Esophagus (tissue), 2 donors: ENCODE data around the gene EGFR. TPM values are rescaled to one million over a fixed set of nuclear protein-coding genes. Genes with fewer than 3 reads are reported as not detected.
A peak's percentile ranks its signal among the peaks of the same experiment; 100 is the strongest.

Experiments
- H3K27ac ChIP-seq, 2 donors: one replicate each; pipeline ENCODE4 v1.5.1; 2013; ENCODE audit warnings: low read depth in 2 of 2, mild to moderate bottlenecking in 2 of 2, inconsistent platforms in 1 of 2, low read length in 1 of 2, moderate library complexity in 1 of 2
- H3K27me3 ChIP-seq, 2 donors: one replicate each; pipeline ENCODE4 v1.6.1; 2013; ENCODE audit warnings: low read length in 2 of 2, control low read depth in 1 of 2, mild to moderate bottlenecking in 1 of 2; ENCODE audit not compliant: insufficient read depth in 2 of 2, control insufficient read depth in 1 of 2
- H3K36me3 ChIP-seq, 2 donors: one replicate each; pipeline ENCODE4 v1.6.1; 2013; ENCODE audit warnings: low read length in 1 of 2; ENCODE audit not compliant: control insufficient read depth in 2 of 2, insufficient read depth in 2 of 2
- H3K4me1 ChIP-seq, 2 donors: one replicate each; pipeline ENCODE4 v1.6.1; 2013; ENCODE audit warnings: low read length in 1 of 2; ENCODE audit not compliant: control insufficient read depth in 2 of 2, insufficient read depth in 2 of 2
- H3K4me3 ChIP-seq, 2 donors: one replicate each; pipeline ENCODE4 v1.5.1; 2013; ENCODE audit warnings: low read length in 2 of 2, mild to moderate bottlenecking in 2 of 2, low read depth in 1 of 2, moderate library complexity in 1 of 2
- H3K9me3 ChIP-seq, 2 donors: one replicate each; pipeline ENCODE4 v1.6.1; 2013; ENCODE audit warnings: mild to moderate bottlenecking in 2 of 2, low read depth in 1 of 2, low read length in 1 of 2, moderate library complexity in 1 of 2; ENCODE audit not compliant: control insufficient read depth in 2 of 2, insufficient read depth in 1 of 2
- WGBS, 2 donors: extraction: QIAGEN DNeasy Blood & Tissue Kit; methylation state at CpG; one replicate each; pipeline ENCODE4 v1.1.7; 2013; 5-methylcytosine and 5-hydroxymethylcytosine counted together
- polyA plus RNA-seq, 2 donors: library from polyadenylated mRNA; stranded (reverse); fragments of 200-250 nt; gene quantifications; one replicate each; pipeline ENCODE4 v1.2.3, GENCODE V29; 2013
- donor health status: healthy with polysubstance abuse.
- donor health status: Bipolar disorder and iron deficiency.

Gene EGFR
- polyA plus RNA-seq, 2 donors = 12.8 to 16.1 TPM

- H3K9me3 ChIP-seq = no peaks in the 10 kb centered on the region
- peaks cover 0 to 45% of the 10 kb centered on the region in 2 donors for H3K36me3 ChIP-seq
- H3K4me3 ChIP-seq = no peak overlapping the region
- H3K27ac ChIP-seq = no peak overlapping the region
- 82 to 87% methylated on average over 15 of the region's 15 CpGs for WGBS, 2 donors
- H3K27me3 ChIP-seq = no peaks in the 10 kb centered on the region
- H3K4me1 ChIP-seq = peaks cover 3 to 14% of the 10 kb centered on the region in 2 donors
These were observed 165.1 kb downstream of the EGFR start for GRCh38 chr7:55183897-55184296.

- Histone ChIP-seq H3K4me3 (no peak overlapping the region), H3K27me3 (no peaks in the 10 kb centered on the region), H3K4me1 (peaks cover 3 to 14% of the 10 kb centered on the region in 2 donors), H3K36me3 (peaks cover 0 to 49% of the 10 kb centered on the region in 2 donors), H3K9me3 (no peaks in the 10 kb centered on the region), H3K27ac (no peak overlapping the region)
- WGBS, 2 donors = 51 to 66% methylated on average over 8 of the region's 8 CpGs
These were observed 166.5 kb downstream of the EGFR start for GRCh38 chr7:55185321-55185802.

GRCh38 chr7:55185941-55186609 is 167.3 kb downstream of the EGFR start:
- H3K27ac ChIP-seq = peak overlapping the region; percentile 25 to 65
- peaks cover 3 to 14% of the 10 kb centered on the region in 2 donors for H3K4me1 ChIP-seq
- H3K36me3 ChIP-seq = peaks cover 0 to 47% of the 10 kb centered on the region in 2 donors
- H3K4me3 ChIP-seq = no peak overlapping the region
- no peaks in the 10 kb centered on the region for H3K9me3 ChIP-seq
- no peaks in the 10 kb centered on the region for H3K27me3 ChIP-seq
- 49 to 65% methylated on average over 15 of the region's 15 CpGs for WGBS, 2 donors

GRCh38 chr7:55187701-55188491 is 169.1 kb downstream of the EGFR start:
- H3K36me3 ChIP-seq = peaks cover 5 to 42% of the 10 kb centered on the region in 2 donors
- H3K9me3 ChIP-seq = no peaks in the 10 kb centered on the region
- H3K27me3 ChIP-seq = no peaks in the 10 kb centered on the region
- H3K27ac ChIP-seq = peak overlapping the region in 1 of 2 donors; percentile 54
- peaks cover 3 to 14% of the 10 kb centered on the region in 2 donors for H3K4me1 ChIP-seq
- WGBS, 2 donors = 46 to 54% methylated on average over 11 of the region's 11 CpGs
- no peak overlapping the region for H3K4me3 ChIP-seq

- no peaks in the 10 kb centered on the region for H3K9me3 ChIP-seq
- H3K36me3 ChIP-seq = peaks cover 5 to 39% of the 10 kb centered on the region in 2 donors
- H3K27me3 ChIP-seq = no peaks in the 10 kb centered on the region
- H3K27ac ChIP-seq = peak overlapping the region in 1 of 2 donors; percentile 33
- peaks cover 3 to 14% of the 10 kb centered on the region in 2 donors for H3K4me1 ChIP-seq
- no peak overlapping the region for H3K4me3 ChIP-seq
- 66 to 81% methylated on average over 15 of the region's 15 CpGs for WGBS, 2 donors
These were observed 169.8 kb downstream of the EGFR start for GRCh38 chr7:55188590-55189138.

GRCh38 chr7:55189146-55189766 is 170.4 kb downstream of the EGFR start:
- WGBS, 2 donors = 71% methylated on average over 11 of the region's 11 CpGs

GRCh38 chr7:55189878-55190436 is 171.1 kb downstream of the EGFR start:
- Histone ChIP-seq H3K9me3 (no peaks in the 10 kb centered on the region), H3K36me3 (peaks cover 5 to 35% of the 10 kb centered on the region in 2 donors), H3K27me3 (no peaks in the 10 kb centered on the region), H3K27ac (peak overlapping the region in 1 of 2 donors; percentile 24), H3K4me1 (peaks cover 3 to 12% of the 10 kb centered on the region in 2 donors), H3K4me3 (no peak overlapping the region)
- 79 to 84% methylated on average over 16 of the region's 16 CpGs for whole genome bisulfite sequencing, 2 donors

More at GRCh38 chr7:55189146-55189766, 170.4 kb downstream of the EGFR start:
- Histone ChIP-seq H3K4me1 (peaks cover 3 to 12% of the 10 kb centered on the region in 2 donors), H3K27ac (no peak overlapping the region), H3K4me3 (no peak overlapping the region), H3K36me3 (peaks cover 5 to 35% of the 10 kb centered on the region in 2 donors), H3K9me3 (no peaks in the 10 kb centered on the region), H3K27me3 (no peaks in the 10 kb centered on the region)

- H3K36me3 ChIP-seq = peaks cover 5 to 35% of the 10 kb centered on the region in 2 donors
- no peak overlapping the region for H3K27ac ChIP-seq
- H3K4me1 ChIP-seq = peaks cover 3 to 9% of the 10 kb centered on the region in 2 donors
- no peaks in the 10 kb centered on the region for H3K27me3 ChIP-seq
- H3K4me3 ChIP-seq = no peak overlapping the region
- H3K9me3 ChIP-seq = no peaks in the 10 kb centered on the region
- WGBS, 2 donors = 87 to 89% methylated on average over 7 of the region's 7 CpGs
These were observed 171.8 kb downstream of the EGFR start for GRCh38 chr7:55190511-55191160.
